GM12892 (cell line): ENCODE data around the gene F2RL2.

Experiments used
- POLR2A ChIP-seq: IDR thresholded peaks from 2 replicates; pipeline ENCODE4 v1.6.1; 2011; ENCODE audit warnings: low read depth, low read length, control low read depth
- TAF1 ChIP-seq: IDR thresholded peaks from 2 replicates; pipeline ENCODE4 v1.6.1; 2011; ENCODE audit warnings: low read depth, mild to moderate bottlenecking, control low read depth, low read length, borderline replicate concordance

DNA sequence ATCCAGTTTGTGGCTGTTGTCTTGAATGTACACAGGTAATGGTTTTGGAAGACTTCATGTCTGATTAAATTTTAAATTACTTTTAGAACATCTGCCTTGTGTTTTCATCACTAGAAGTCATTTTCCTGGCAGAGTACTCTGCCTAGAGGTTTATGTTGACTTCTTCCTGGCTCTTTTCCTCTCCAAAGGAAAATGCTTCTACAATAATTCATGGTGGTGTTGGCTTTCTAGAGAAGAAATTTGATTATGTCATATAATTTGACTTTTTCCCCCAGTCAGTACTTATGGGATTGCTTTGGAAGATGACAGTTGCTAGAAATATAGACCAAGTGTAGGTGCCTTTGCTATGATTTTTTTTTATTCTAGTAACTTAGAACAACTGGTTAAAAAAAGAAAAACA is 46.8 kb downstream of the F2RL2 start:
- TF ChIP-seq TAF1 (no peak), POLR2A (no peak)
